T-cell (primary cell): ENCODE data around the gene ARPC5L. TPM values are rescaled to one million over a fixed set of nuclear protein-coding genes. Genes with fewer than 3 reads are reported as not detected.
A peak's percentile ranks its signal among the peaks of the same experiment; 100 is the strongest.

Experiments used
- ATAC-seq, 4 experiments: fragments of 200-7000 bp in 3 of 4; fragments of 150-1000 bp in 1 of 4; cut with Tn5 transposase; replicated peaks in 1 of 4; 1 replicate in 3 of 4; 2 replicates in 1 of 4; pipeline ENCODE4 v1.10.0; 2021; ENCODE audit warnings: moderate library complexity in 3 of 4, mild to moderate bottlenecking in 2 of 4, moderate number of reproducible peaks in 1 of 4
- CTCF ChIA-PET, 2 donors: fragments of 300-600 bp; sonication (Branson Sonifier 250); formaldehyde crosslinking; loops; one replicate each; lab custom pipeline; 2022; ENCODE audit warnings: antibody characterized with exemption in 2 of 2; lab: Charles Lee
- POLR2A ChIA-PET, 2 donors: fragments of 300-600 bp; sonication (Branson Sonifier 250); formaldehyde crosslinking; loops; one replicate each; lab custom pipeline; 2022; ENCODE audit warnings: antibody characterized with exemption in 2 of 2; lab: Charles Lee
- DNase-seq, 35 experiments: peaks; one replicate each; pipeline versions ENCODE4 v3.0.0 to v3.0.0-alpha.2; 2013 to 2023
- H3K27ac ChIP-seq: one replicate; pipeline ENCODE4 v1.5.1; 2013; ENCODE audit warnings: low read length
- H3K27me3 ChIP-seq, 2 experiments: replicated peaks in 1 of 2; 1 replicate in 1 of 2; 2 replicates in 1 of 2; pipeline versions ENCODE4 v1.6.1 to v1.7.0; 2013; ENCODE audit warnings: low read length in 1 of 2, mixed read lengths in 1 of 2; ENCODE audit not compliant: control insufficient read depth in 2 of 2, insufficient read depth in 2 of 2; ENCODE audit errors: extremely low read depth in 1 of 2
- H3K36me3 ChIP-seq, 2 donors: 1 replicate in 1 of 2; 2 replicates in 1 of 2; pipeline versions ENCODE4 v1.6.1 to v1.7.0; 2013; ENCODE audit warnings: low read length in 1 of 2; ENCODE audit not compliant: control insufficient read depth in 2 of 2, insufficient read depth in 1 of 2; ENCODE audit errors: extremely low read depth in 1 of 2
- H3K4me1 ChIP-seq, 2 experiments: 1 replicate in 1 of 2; 2 replicates in 1 of 2; pipeline versions ENCODE4 v1.6.1 to v1.7.0; 2013; ENCODE audit warnings: low read length in 2 of 2, mixed read lengths in 1 of 2; ENCODE audit not compliant: insufficient read depth in 2 of 2, control insufficient read depth in 1 of 2; ENCODE audit errors: extremely low read depth in 1 of 2
- H3K4me3 ChIP-seq, 2 donors: 1 replicate in 1 of 2; 2 replicates in 1 of 2; pipeline versions ENCODE4 v1.5.1 to v1.7.0; 2013; ENCODE audit warnings: mild to moderate bottlenecking in 2 of 2, low read length in 1 of 2, moderate library complexity in 1 of 2; ENCODE audit not compliant: control insufficient read depth in 1 of 2; ENCODE audit errors: extremely low read depth in 1 of 2
- H3K9me3 ChIP-seq: 2 replicates; pipeline ENCODE4 v1.7.0; 2013
- H3K27ac Mint-ChIP-seq, 2 donors: one replicate each; pipeline ENCODE4 v1.8.0; 2020 to 2021; ENCODE audit warnings: mild to moderate bottlenecking in 2 of 2, mixed read lengths in 2 of 2
- H3K27me3 Mint-ChIP-seq, 2 donors: one replicate each; pipeline ENCODE4 v1.8.0; 2021 to 2022; ENCODE audit warnings: mixed read lengths in 2 of 2
- H3K36me3 Mint-ChIP-seq: one replicate; pipeline ENCODE4 v1.8.0; 2021; ENCODE audit warnings: mixed read lengths
- H3K4me1 Mint-ChIP-seq, 3 donors: one replicate each; pipeline ENCODE4 v1.8.0; 2020 to 2022; ENCODE audit warnings: mixed read lengths in 3 of 3, mild to moderate bottlenecking in 1 of 3
- H3K4me3 Mint-ChIP-seq, 3 donors: one replicate each; pipeline ENCODE4 v1.8.0; 2020 to 2022; ENCODE audit warnings: mild to moderate bottlenecking in 3 of 3, mixed read lengths in 3 of 3, moderate library complexity in 3 of 3
- H3K9me3 Mint-ChIP-seq, 3 donors: one replicate each; pipeline ENCODE4 v1.8.0; 2020 to 2022; ENCODE audit warnings: mixed read lengths in 3 of 3
- WGBS: methylation state at CpG from one replicate; pipeline ENCODE4 v1.1.5; 2013; ENCODE audit warnings: missing lambda C conversion rate; ENCODE audit not compliant: insufficient coverage; 5-methylcytosine and 5-hydroxymethylcytosine counted together
- total RNA-seq, 35 experiments: library from RNA in 6 of 35; stranded (reverse) in 6 of 35; fragments of 120-200 nt in 1 of 35; gene quantifications; one replicate each; pipeline versions ENCODE4 v1.2.1 to v1.2.4 and lab custom pipeline; 2013 to 2026

Gene ARPC5L
- 10 to 100 TPM; 29.1 to 55.3 (median 35.9) TPM for total RNA-seq
- total RNA-seq (2013) = 40.0 TPM
- 29.1 to 141 (median 46.2) reads per million in 29 experiments for total RNA-seq (lab: John Stamatoyannopoulos, UW)

GRCh38 chr9:124861342-124862229, at the start of gene ARPC5L, which contains the start of gene RPL35:
ARPC5L (plus strand) TSS chr9:124862130; CDS start chr9:124869291, 7,161 bp downstream.
RPL35 (minus strand) TSS chr9:124861957; CDS start chr9:124861912, 45 bp downstream.
- ChIA-PET CTCF (interaction anchor here (0.7 to 1.6 kb wide), 8 partner anchors 8 to 91 kb away, joined by 3 to 14 read pairs (median 4); partner anchors contain the start of genes WDR38 (in 2 of the 2) and NR6A1 (in 1 of the 2)), POLR2A (interaction anchor here in 1 of 2 donors (0.6 to 0.9 kb wide), 4 partner anchors 9 to 95 kb away, joined by 3 to 5 read pairs (median 3); no protein-coding TSS in a partner anchor)
- H3K9me3 ChIP-seq = no peaks in the 10 kb centered on the region
- H3K27ac ChIP-seq = peak within 1 kb of the TSS; percentile 92
- peak within 1 kb of the TSS; percentile 94 to 98 for H3K27ac Mint-ChIP-seq
- no peaks in the 10 kb centered on the region for H3K9me3 Mint-ChIP-seq
- WGBS = under 1% methylated on average over 92 of the region's 92 CpGs
- DNase-seq (peak; percentile 87 to 97 (median 94)), ATAC-seq (peak; percentile 92 to 98 (median 96))
- peaks cover 30% of the 10 kb centered on the region for H3K36me3 Mint-ChIP-seq
- peak within 1 kb of the TSS; percentile 76 to 86 for H3K4me3 ChIP-seq
- peaks cover 11 to 41% of the 10 kb centered on the region in 2 experiments for H3K4me1 ChIP-seq
- no peaks in the 10 kb centered on the region for H3K27me3 ChIP-seq
- H3K27me3 Mint-ChIP-seq = no peaks in the 10 kb centered on the region
- H3K36me3 ChIP-seq = peaks cover 8 to 41% of the 10 kb centered on the region in 2 donors
- H3K4me1 Mint-ChIP-seq = peaks cover 15 to 38% (median 33%) of the 10 kb centered on the region in 3 donors
- peak within 1 kb of the TSS; percentile 90 to 93 (median 92) for H3K4me3 Mint-ChIP-seq

DNA sequence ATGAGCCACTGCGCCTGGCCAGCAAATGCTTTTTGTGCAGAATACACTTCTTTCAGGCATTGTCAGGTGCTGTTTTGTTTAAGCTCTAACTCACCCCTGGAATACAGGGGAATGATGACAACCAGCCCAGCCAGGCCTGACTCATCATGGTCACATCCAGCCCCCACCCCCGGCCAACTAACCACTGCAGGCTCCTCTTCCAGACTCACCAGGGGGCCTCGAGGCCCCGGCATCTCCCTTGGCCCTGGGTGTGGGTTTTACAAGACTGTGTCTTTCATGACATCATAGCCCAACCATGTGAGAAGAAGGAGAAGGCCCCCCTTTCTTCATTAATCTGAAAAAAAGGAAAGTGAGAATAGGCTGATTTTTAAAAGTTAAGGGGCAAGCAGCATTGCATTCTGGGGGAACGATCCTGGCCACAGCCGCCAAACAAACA, 49.5 kb upstream of the ARPC5L start:
- 50% methylated on average over 1 of the region's 6 CpGs for WGBS
- H3K4me1 Mint-ChIP-seq = no peaks in the 10 kb centered on the region
- Histone ChIP-seq H3K27ac (no peak overlapping the region), H3K9me3 (no peaks in the 10 kb centered on the region), H3K27me3 (peaks cover 0 to 33% of the 10 kb centered on the region in 2 experiments), H3K36me3 (no peaks in the 10 kb centered on the region), H3K4me3 (no peak overlapping the region), H3K4me1 (no peaks in the 10 kb centered on the region)
- ChIA-PET CTCF (no interaction called here), POLR2A (no interaction called here)
- no peak for ATAC-seq
- no peak overlapping the region for H3K27ac Mint-ChIP-seq
- no peaks in the 10 kb centered on the region for H3K36me3 Mint-ChIP-seq
- no peak overlapping the region for H3K4me3 Mint-ChIP-seq
- H3K27me3 Mint-ChIP-seq = peaks cover 8% of the 10 kb centered on the region in 2 donors
- H3K9me3 Mint-ChIP-seq = no peaks in the 10 kb centered on the region
- no peak for DNase-seq

- Histone ChIP-seq H3K36me3 (no peaks in the 10 kb centered on the region), H3K4me1 (no peaks in the 10 kb centered on the region), H3K27ac (no peak overlapping the region), H3K4me3 (no peak overlapping the region), H3K9me3 (no peaks in the 10 kb centered on the region), H3K27me3 (peaks cover 0 to 30% of the 10 kb centered on the region in 2 experiments)
- H3K27ac Mint-ChIP-seq = no peak overlapping the region
- ATAC-seq (no peak), DNase-seq (no peak)
- no peaks in the 10 kb centered on the region for H3K36me3 Mint-ChIP-seq
- H3K9me3 Mint-ChIP-seq = no peaks in the 10 kb centered on the region
- 83% methylated on average over 1 of the region's 7 CpGs for WGBS
- no peak overlapping the region for H3K4me3 Mint-ChIP-seq
- ChIA-PET POLR2A (no interaction called here), CTCF (no interaction called here)
- H3K27me3 Mint-ChIP-seq = peaks cover 9% of the 10 kb centered on the region in 2 donors
- H3K4me1 Mint-ChIP-seq = peaks cover 0 to under 1% (median 0%) of the 10 kb centered on the region in 3 donors
Observed at GRCh38 chr9:124813041-124813440, 48.9 kb upstream of the ARPC5L start.

GRCh38 chr9:124813501-124814163, 48.3 kb upstream of the ARPC5L start:
- POLR2A ChIA-PET = no interaction called here
- Mint-ChIP-seq H3K4me1 (peaks cover 0 to 7% (median 4%) of the 10 kb centered on the region in 3 donors), H3K9me3 (no peaks in the 10 kb centered on the region), H3K27ac (no peak overlapping the region), H3K36me3 (no peaks in the 10 kb centered on the region), H3K27me3 (peaks cover 6 to 14% of the 10 kb centered on the region in 2 donors), H3K4me3 (no peak overlapping the region)
- WGBS = 91% methylated on average over 8 of the region's 11 CpGs
- ATAC-seq (no peak), DNase-seq (no peak)
- H3K9me3 ChIP-seq = no peaks in the 10 kb centered on the region
- no peak overlapping the region for H3K4me3 ChIP-seq
- no peak overlapping the region for H3K27ac ChIP-seq
- H3K27me3 ChIP-seq = peaks cover 0 to 32% of the 10 kb centered on the region in 2 experiments
- no peaks in the 10 kb centered on the region for H3K4me1 ChIP-seq
- no peaks in the 10 kb centered on the region for H3K36me3 ChIP-seq
- CTCF ChIA-PET = interaction anchor here in 1 of 2 donors (0.6 kb wide), 1 partner anchor 198 kb away, joined by 4 read pairs; no protein-coding TSS in a partner anchor

DNA sequence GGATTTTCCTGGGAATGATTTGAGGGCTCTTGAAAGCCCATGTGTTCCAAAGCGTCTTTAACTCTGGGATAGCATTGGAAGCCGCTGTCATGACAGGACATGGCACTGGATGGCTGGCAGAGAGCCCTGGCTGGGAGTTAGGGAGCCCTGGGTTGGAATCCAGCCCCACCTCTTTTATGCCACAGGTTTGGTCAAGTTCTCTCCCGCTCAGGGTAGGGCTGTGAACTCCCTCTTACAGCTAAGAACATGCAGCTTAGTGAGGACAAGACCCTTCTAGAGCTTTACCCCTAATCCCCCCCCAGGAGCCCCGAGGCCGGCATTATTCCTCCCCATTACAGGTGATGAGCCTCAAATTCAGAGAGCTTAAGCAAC, 47.8 kb upstream of the ARPC5L start:
- peaks cover 0 to 7% (median 4%) of the 10 kb centered on the region in 3 donors for H3K4me1 Mint-ChIP-seq
- Histone ChIP-seq H3K4me3 (no peak overlapping the region), H3K36me3 (no peaks in the 10 kb centered on the region), H3K9me3 (no peaks in the 10 kb centered on the region), H3K27ac (no peak overlapping the region), H3K27me3 (peaks cover 0 to 36% of the 10 kb centered on the region in 2 experiments), H3K4me1 (no peaks in the 10 kb centered on the region)
- WGBS = 86% methylated on average over 1 of the region's 5 CpGs
- no peaks in the 10 kb centered on the region for H3K36me3 Mint-ChIP-seq
- ATAC-seq (no peak), DNase-seq (no peak)
- H3K27ac Mint-ChIP-seq = no peak overlapping the region
- POLR2A ChIA-PET = no interaction called here
- CTCF ChIA-PET = interaction anchor here in 1 of 2 donors (0.6 kb wide), 1 partner anchor 198 kb away, joined by 4 read pairs; no protein-coding TSS in a partner anchor
- H3K27me3 Mint-ChIP-seq = peaks cover 6 to 14% of the 10 kb centered on the region in 2 donors
- no peaks in the 10 kb centered on the region for H3K9me3 Mint-ChIP-seq
- no peak overlapping the region for H3K4me3 Mint-ChIP-seq

DNA sequence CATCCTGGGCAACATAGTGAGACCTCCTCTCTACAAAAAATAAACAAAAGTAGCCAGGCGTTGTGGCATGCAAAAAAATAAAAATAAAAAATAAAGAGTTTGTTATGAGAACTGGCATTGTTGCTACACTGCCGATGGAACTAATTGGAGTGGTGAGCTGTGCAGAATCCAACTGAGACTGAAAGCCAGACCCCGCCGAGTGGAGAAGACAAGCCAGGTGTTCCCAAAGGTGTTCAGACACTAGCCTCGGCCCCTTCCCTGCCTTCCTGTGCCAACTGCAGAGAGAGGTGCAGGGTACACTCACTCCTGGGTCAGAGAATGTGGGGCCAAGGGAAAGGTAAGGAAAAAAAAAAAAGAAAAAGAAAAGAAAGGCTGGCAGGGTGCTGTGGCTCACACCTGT, 46.3 kb upstream of the ARPC5L start:
- no peak overlapping the region for H3K4me3 Mint-ChIP-seq
- POLR2A ChIA-PET = no interaction called here
- H3K27me3 Mint-ChIP-seq = peaks cover 12 to 20% of the 10 kb centered on the region in 2 donors
- Histone ChIP-seq H3K4me1 (no peaks in the 10 kb centered on the region), H3K36me3 (no peaks in the 10 kb centered on the region), H3K27ac (no peak overlapping the region), H3K4me3 (no peak overlapping the region), H3K27me3 (peaks cover 0 to 44% of the 10 kb centered on the region in 2 experiments), H3K9me3 (no peaks in the 10 kb centered on the region)
- DNase-seq (no peak), ATAC-seq (no peak)
- no peaks in the 10 kb centered on the region for H3K9me3 Mint-ChIP-seq
- H3K27ac Mint-ChIP-seq = no peak overlapping the region
- no peaks in the 10 kb centered on the region for H3K36me3 Mint-ChIP-seq
- peaks cover 0 to 7% (median 4%) of the 10 kb centered on the region in 3 donors for H3K4me1 Mint-ChIP-seq
- 92% methylated on average over 3 of the region's 5 CpGs for WGBS
- CTCF ChIA-PET = no interaction called here
